HUES64 (cell line): Measurements from ENCODE around the gene CD24.

Experiments used
- H3K27ac ChIP-seq: 2 replicates; pipeline ENCODE4 v1.7.0; 2013; ENCODE audit warnings: low read depth, low read length, inconsistent platforms
- H3K27me3 ChIP-seq: 2 replicates; pipeline ENCODE4 v1.6.1; 2013; ENCODE audit warnings: mild to moderate bottlenecking, low read length; ENCODE audit not compliant: insufficient read depth
- H3K36me3 ChIP-seq: 2 replicates; pipeline ENCODE4 v1.6.1; 2013; ENCODE audit warnings: mild to moderate bottlenecking, low read length; ENCODE audit not compliant: insufficient read depth
- H3K4me1 ChIP-seq: 2 replicates; pipeline ENCODE4 v1.6.1; 2013; ENCODE audit warnings: mild to moderate bottlenecking, low read length, moderate library complexity; ENCODE audit not compliant: insufficient read depth
- H3K4me3 ChIP-seq: 2 replicates; pipeline ENCODE4 v1.5.1; 2013; ENCODE audit warnings: mild to moderate bottlenecking, low read length, moderate library complexity
- H3K9ac ChIP-seq: 2 replicates; pipeline ENCODE4 v1.6.1; 2013; ENCODE audit warnings: mild to moderate bottlenecking, low read depth, low read length
- H3K9me3 ChIP-seq: 2 replicates; pipeline ENCODE4 v1.6.1; 2013; ENCODE audit warnings: low read depth, low read length; ENCODE audit not compliant: insufficient read depth
- WGBS: fragments of 150-250, 120-280 bp; methylation state at CpG from one replicate; pipeline ENCODE4 v1.1.7; 2013; ENCODE audit warnings: missing lambda C conversion rate; 5-methylcytosine and 5-hydroxymethylcytosine counted together

Gene CD24

DNA sequence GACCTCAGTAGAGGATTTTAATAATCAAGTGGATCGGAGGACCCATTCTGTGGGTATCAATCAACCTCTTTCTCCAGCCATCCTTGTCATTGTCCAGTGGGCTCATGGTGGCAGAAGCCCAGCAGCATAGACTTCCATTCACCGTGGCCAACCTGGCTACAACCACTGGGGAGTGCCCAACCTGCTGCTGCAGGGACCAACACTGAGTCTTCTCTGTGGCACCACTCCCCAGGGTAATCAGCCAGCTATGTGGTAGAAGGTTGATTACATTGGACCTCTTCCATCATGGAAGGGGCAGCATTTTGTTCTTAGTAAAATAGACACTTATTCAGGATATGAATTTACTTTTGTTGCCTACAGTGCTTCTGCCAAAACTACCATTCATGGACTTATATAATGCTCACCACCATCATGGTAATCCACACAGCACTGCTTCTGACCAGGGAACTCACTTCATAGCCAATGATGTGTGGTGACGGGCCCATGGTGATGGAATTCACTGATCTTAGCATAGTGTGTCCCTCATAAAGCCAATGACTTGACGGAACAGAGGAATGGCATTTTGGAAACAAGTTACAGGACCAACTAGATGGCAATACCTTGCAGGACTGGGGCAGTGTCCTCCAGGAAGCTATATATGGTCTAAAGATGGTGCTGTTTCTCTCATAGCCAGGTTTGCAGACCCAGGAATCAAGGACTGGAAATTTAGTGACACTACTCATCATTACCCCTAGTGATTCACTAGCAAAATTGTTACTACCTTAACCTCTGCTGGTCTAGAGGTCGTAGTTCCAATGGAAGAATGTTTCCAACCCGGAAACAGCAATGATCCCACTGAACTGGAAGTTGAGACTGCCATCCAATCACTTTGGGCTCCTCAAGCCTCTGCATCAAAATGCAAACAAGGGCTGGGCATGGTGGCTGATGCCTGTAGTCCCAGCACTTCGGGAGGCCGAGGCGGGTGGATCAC is 7.6 kb downstream of the CD24 start:
- Histone ChIP-seq H3K27me3 (no peaks in the 10 kb centered on the region), H3K4me3 (no peak overlapping the region), H3K9me3 (no peaks in the 10 kb centered on the region), H3K9ac (no peak overlapping the region), H3K36me3 (peaks cover 26% of the 10 kb centered on the region), H3K27ac (no peak overlapping the region), H3K4me1 (0 out of 2 replicates have a peak, but pooled peaks cover 2% of the 10 kb centered on the region)
- WGBS: 95% methylated on average over 9 of the region's 9 CpGs

DNA sequence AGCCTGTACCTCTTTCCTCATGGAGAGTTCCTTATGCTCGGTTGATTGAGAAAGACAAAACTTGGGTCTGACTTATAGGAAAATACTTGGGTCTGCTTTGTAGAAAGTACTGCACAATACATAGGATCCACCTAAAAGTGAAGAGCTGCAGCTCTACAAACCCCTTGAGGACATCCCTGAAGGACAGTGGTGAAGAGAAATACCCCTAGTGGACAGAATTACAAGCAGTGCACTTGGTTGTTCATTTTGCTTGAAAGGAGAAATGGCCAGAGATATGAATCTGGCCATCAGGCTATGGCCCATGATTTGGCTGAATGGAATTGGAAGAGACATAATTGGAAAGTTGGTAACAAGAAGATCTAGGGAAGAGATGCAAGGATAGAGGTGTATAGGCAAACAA is 8.3 kb downstream of the CD24 start:
- H3K27me3 ChIP-seq: no peaks in the 10 kb centered on the region
- no peaks in the 10 kb centered on the region for H3K9me3 ChIP-seq
- WGBS: 100% methylated on average over 1 of the region's 1 CpG
- no peaks in the 10 kb centered on the region for H3K4me1 ChIP-seq
- no peak overlapping the region for H3K9ac ChIP-seq
- H3K27ac ChIP-seq: no peak overlapping the region
- H3K36me3 ChIP-seq: peaks cover 19% of the 10 kb centered on the region
- H3K4me3 ChIP-seq: no peak overlapping the region

DNA sequence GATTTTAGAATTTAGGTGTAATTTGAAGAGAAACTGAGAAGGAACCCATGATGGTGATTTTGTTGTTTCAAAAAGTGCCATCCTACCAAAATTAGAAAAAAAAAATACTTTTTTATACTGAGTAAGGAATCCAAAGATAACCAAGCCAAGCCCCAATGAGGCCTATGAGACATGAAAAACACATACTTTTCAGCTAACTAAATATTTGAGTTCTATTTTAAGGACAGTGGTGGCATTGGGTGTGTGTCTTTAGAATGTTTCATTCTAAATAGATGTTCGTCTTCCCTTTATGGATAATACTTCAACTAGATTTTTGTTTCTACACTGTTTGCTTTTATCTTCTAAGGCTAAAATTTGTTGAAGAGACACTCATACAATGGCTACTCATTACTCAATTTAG is 9.6 kb downstream of the CD24 start:
- Histone ChIP-seq H3K27ac (no peak overlapping the region), H3K27me3 (no peaks in the 10 kb centered on the region), H3K9me3 (no peaks in the 10 kb centered on the region), H3K9ac (no peak overlapping the region), H3K4me3 (no peak overlapping the region), H3K4me1 (no peaks in the 10 kb centered on the region), H3K36me3 (peaks cover 7% of the 10 kb centered on the region; the same call in 1 of the 2 replicates)
- WGBS: no CpG with 5 or more reads among the region's 1 CpG

DNA sequence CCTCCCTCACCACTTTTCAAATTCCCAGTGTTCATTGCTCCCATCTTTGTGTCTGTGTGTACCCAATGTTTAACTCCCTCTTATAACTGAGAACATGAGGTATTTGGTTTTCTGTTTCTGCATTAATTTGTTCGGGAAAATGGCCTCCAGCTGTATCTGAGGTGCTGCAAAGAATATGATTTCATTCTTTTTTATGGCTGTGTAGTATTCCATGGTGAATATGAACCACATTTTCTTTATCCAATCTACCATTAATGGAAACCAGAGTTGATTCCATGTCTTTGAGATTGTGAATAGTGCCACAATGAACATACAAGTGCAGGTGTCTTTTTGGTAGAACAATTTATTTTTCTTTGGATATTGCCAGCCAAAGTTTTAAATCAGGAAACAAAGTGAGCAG is 10.4 kb downstream of the CD24 start:
- Histone ChIP-seq H3K4me1 (no peaks in the 10 kb centered on the region), H3K36me3 (no peaks in the 10 kb centered on the region), H3K27ac (no peak overlapping the region), H3K4me3 (no peak overlapping the region), H3K27me3 (no peaks in the 10 kb centered on the region), H3K9me3 (no peaks in the 10 kb centered on the region), H3K9ac (no peak overlapping the region)
- WGBS: 94% methylated on average over 1 of the region's 1 CpG

DNA sequence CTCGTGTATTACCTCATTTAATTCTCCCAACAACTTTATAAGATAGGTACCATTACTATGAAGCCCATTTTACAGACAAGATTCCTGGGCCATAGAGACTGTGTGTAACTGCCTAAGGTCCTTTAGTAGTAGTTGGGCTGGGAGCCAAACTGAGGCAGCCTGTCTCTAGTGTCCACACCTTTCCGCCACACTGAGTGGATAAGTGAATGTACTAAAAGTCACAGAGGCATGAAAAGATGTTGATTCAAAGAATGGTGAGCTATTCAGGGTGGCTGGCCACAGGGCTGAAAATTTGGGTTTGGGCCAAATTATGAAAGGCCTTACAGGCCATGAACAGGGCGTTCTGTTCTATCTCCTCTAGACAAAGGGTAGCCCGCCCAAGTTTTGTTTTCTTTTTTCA is 11.0 kb downstream of the CD24 start:
- Histone ChIP-seq H3K9me3 (no peaks in the 10 kb centered on the region), H3K9ac (no peak overlapping the region), H3K27ac (no peak overlapping the region), H3K4me3 (no peak overlapping the region), H3K4me1 (no peaks in the 10 kb centered on the region), H3K27me3 (no peaks in the 10 kb centered on the region), H3K36me3 (no peaks in the 10 kb centered on the region)
- 94% methylated on average over 4 of the region's 4 CpGs for WGBS

DNA sequence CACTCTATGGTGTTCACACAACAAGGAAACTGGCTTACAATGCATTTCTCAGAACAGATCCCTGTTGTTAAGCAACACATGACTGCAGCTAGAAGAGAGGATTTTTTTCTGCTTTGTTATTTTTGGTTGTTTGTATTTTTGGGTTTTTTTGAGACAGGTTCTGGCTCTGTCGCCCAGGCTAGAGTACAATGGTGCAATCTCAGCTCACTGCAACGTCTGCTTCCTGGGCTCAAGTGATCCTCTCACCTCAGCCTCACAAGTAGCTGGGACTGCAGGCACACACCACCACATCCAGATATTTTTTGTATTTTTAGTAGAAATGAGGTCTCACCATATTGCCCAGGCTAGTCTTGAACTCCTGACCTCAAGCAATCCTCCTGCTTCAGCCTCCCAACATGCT is 12.7 kb downstream of the CD24 start:
- Histone ChIP-seq H3K9me3 (no peaks in the 10 kb centered on the region), H3K27ac (no peak overlapping the region), H3K27me3 (no peaks in the 10 kb centered on the region), H3K4me3 (no peak overlapping the region), H3K9ac (no peak overlapping the region), H3K36me3 (no peaks in the 10 kb centered on the region), H3K4me1 (no peaks in the 10 kb centered on the region)
- WGBS: 83% methylated on average over 2 of the region's 2 CpGs

DNA sequence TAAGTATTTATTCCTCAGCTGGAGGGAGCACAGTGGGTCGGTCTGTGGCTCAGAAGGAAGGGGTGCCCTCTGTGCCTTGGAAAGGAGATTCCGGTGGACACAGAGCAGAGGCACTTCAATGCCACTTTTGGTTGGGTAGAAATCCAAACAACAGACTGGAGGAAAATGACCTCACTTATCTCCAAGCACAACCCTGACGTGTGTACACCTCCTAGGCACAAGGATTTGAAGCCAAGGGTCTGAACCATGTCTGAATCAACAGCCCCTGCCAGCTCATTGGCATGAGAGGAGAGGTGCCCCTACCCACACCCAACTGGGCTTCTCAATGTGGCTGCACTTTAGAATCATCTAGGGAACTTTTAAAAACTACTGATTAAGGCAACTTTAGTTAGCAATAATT is 13.4 kb downstream of the CD24 start:
- Histone ChIP-seq H3K9me3 (no peaks in the 10 kb centered on the region), H3K27ac (no peak overlapping the region), H3K36me3 (no peaks in the 10 kb centered on the region), H3K9ac (no peak overlapping the region), H3K4me1 (no peaks in the 10 kb centered on the region), H3K27me3 (no peaks in the 10 kb centered on the region), H3K4me3 (no peak overlapping the region)
- 92% methylated on average over 3 of the region's 3 CpGs for WGBS

DNA sequence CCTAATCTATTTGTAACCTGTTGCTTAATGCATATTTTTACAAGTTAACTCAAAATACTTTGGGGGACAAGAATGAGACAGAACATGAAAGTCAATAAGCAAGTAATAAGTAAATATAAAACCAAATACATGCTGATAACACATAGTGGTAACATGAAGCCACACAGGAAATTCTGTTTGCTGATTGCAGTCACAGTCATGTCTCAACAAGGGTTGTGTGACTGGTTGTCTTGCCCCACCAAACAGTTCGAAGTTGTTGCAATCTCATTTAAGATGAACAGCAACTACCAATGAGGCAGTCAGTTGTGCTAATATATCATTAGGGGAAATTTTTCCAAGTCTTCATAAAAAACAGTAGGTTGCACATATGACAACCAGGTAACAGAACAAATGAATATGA is 14.5 kb downstream of the CD24 start:
- no peaks in the 10 kb centered on the region for H3K4me1 ChIP-seq
- H3K9ac ChIP-seq: no peak overlapping the region
- H3K4me3 ChIP-seq: no peak overlapping the region
- no peaks in the 10 kb centered on the region for H3K27me3 ChIP-seq
- H3K36me3 ChIP-seq: no peaks in the 10 kb centered on the region
- no peaks in the 10 kb centered on the region for H3K9me3 ChIP-seq
- H3K27ac ChIP-seq: no peak overlapping the region
- WGBS: 93% methylated on average over 1 of the region's 1 CpG

DNA sequence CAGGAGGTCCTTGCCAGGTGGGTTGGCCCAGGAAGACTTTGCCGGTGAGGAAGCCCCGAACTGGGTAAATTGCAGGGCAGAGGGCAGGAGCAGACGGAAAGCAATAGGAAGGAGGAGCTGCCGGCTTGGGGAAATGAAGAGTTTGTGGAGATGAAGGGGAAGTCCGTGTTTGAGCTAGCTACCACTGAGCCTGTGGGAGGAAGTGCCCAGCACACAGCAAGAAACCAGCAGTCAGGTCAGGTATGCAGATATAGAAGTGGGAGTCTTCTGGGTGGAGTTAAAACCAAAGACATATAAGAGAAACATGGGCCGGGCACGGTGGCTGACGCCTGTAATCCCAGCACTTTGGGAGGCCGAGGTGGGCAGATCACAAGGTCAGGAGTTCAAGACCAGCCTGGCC is 34.7 kb downstream of the CD24 start:
- Histone ChIP-seq H3K27me3 (no peaks in the 10 kb centered on the region), H3K9ac (no peak overlapping the region), H3K4me1 (no peaks in the 10 kb centered on the region), H3K36me3 (no peaks in the 10 kb centered on the region), H3K27ac (no peak overlapping the region), H3K9me3 (no peaks in the 10 kb centered on the region), H3K4me3 (no peak overlapping the region)
- WGBS: 78% methylated on average over 9 of the region's 9 CpGs

- no peak overlapping the region for H3K27ac ChIP-seq
- H3K9me3 ChIP-seq: no peaks in the 10 kb centered on the region
- H3K4me1 ChIP-seq: no peaks in the 10 kb centered on the region
- WGBS: 100% methylated on average over 1 of the region's 3 CpGs
- H3K36me3 ChIP-seq: no peaks in the 10 kb centered on the region
- no peaks in the 10 kb centered on the region for H3K27me3 ChIP-seq
- no peak overlapping the region for H3K4me3 ChIP-seq
- no peak overlapping the region for H3K9ac ChIP-seq
These were observed 35.3 kb downstream of the CD24 start for GRCh38 chr6:106939208-106939607.

- 33% methylated on average over 4 of the region's 5 CpGs for WGBS
- Histone ChIP-seq H3K4me1 (0 out of 2 replicates have a peak, but pooled peaks cover 10% of the 10 kb centered on the region), H3K9ac (no peak overlapping the region), H3K27me3 (no peaks in the 10 kb centered on the region), H3K36me3 (no peaks in the 10 kb centered on the region), H3K4me3 (no peak overlapping the region), H3K27ac (no peak overlapping the region), H3K9me3 (no peaks in the 10 kb centered on the region)
These were observed 46.8 kb downstream of the CD24 start for GRCh38 chr6:106927531-106928398.
